ENCODE results near the gene MYCBP2. TPM values are rescaled to one million over a fixed set of nuclear protein-coding genes. Genes with fewer than 3 reads are reported as not detected.

Gene MYCBP2
- total RNA-seq, 1 experiment from 2014 or later, result 51.8 TPM

- Mint-ChIP-seq H3K4me1 (ENCODE audit: insufficient read depth, unreplicated experiment) (peaks cover 22% of the 10 kb centered on the region), H3K4me3 (ENCODE audit: unreplicated experiment) (peak overlapping the region; percentile 81), H3K9me3 (ENCODE audit: unreplicated experiment) (no peaks in the 10 kb centered on the region), H3K36me3 (ENCODE audit: insufficient read depth, unreplicated experiment) (peaks cover 7% of the 10 kb centered on the region), H3K27me3 (ENCODE audit: insufficient read depth, unreplicated experiment) (no peaks in the 10 kb centered on the region), H3K27ac (ENCODE audit: low read depth, unreplicated experiment) (peak overlapping the region; percentile 86)
- BruUV-seq (replicated peaks), result no TSS peak
- TF ChIP-seq CTCF (IDR thresholded peaks at IDR 0.05; ENCODE audit: unreplicated experiment), result no peak
- ChIA-PET CTCF (interaction anchor here (0.7 to 0.9 kb wide), 2 partner anchors 22 to 451 kb away, joined by 3 to 4 read pairs; no protein-coding TSS in a partner anchor), POLR2A (interaction anchor here (0.5 to 4.8 kb wide), 9 partner anchors 8 to 1631 kb away, joined by 3 to 56 read pairs (median 4); partner anchors contain the start of genes CLN5, MYCBP2 and OBI1)
- DNase-seq (ENCODE audit: unreplicated experiment), result no peak
- intact Hi-C loops (cut with micrococcal nuclease), result no loop called here
Observed at GRCh38 chr13:77028202-77028601, 298.7 kb downstream of the MYCBP2 start.

GRCh38 chr13:77026861-77027621 is 299.9 kb downstream of the MYCBP2 start, which contains the start of gene FBXL3:
Gene FBXL3 (minus strand): TSS chr13:77027159. CDS start chr13:77021860, 5,299 bp downstream.
- peak; percentile 87 for DNase-seq (ENCODE audit: unreplicated experiment)
- ChIA-PET CTCF (interaction anchor here (0.6 to 1.0 kb wide), 6 partner anchors 12 to 1884 kb away, joined by 3 to 4 read pairs (median 3); no protein-coding TSS in a partner anchor), POLR2A (interaction anchor here (0.7 to 4.8 kb wide), 32 partner anchors 8 to 1332 kb away, joined by 3 to 56 read pairs (median 3); partner anchors contain the start of genes CLN5 and MYCBP2)
- H3K27me3 Mint-ChIP-seq (ENCODE audit: insufficient read depth, unreplicated experiment), result no peaks in the 10 kb centered on the region
- BruUV-seq (replicated peaks), result no TSS peak
- peaks cover 33% of the 10 kb centered on the region for H3K4me1 Mint-ChIP-seq (ENCODE audit: insufficient read depth, unreplicated experiment)
- peak within 1 kb of the TSS; percentile 81 for H3K4me3 Mint-ChIP-seq (ENCODE audit: unreplicated experiment)
- intact Hi-C loops (cut with micrococcal nuclease), result loop anchor here (2.0 kb wide), 1 partner anchor 302 kb away; no protein-coding TSS in a partner anchor
- no peak for TF ChIP-seq CTCF (IDR thresholded peaks at IDR 0.05; ENCODE audit: unreplicated experiment)
- peaks cover 7% of the 10 kb centered on the region for H3K36me3 Mint-ChIP-seq (ENCODE audit: insufficient read depth, unreplicated experiment)
- H3K27ac Mint-ChIP-seq (ENCODE audit: low read depth, unreplicated experiment), result peak within 1 kb of the TSS; percentile 86
- no peaks in the 10 kb centered on the region for H3K9me3 Mint-ChIP-seq (ENCODE audit: unreplicated experiment)

GRCh38 chr13:77026255-77026860 is 300.5 kb downstream of the MYCBP2 start:
- Mint-ChIP-seq H3K4me1 (ENCODE audit: insufficient read depth, unreplicated experiment) (peaks cover 33% of the 10 kb centered on the region), H3K27ac (ENCODE audit: low read depth, unreplicated experiment) (peak overlapping the region; percentile 86), H3K9me3 (ENCODE audit: unreplicated experiment) (no peaks in the 10 kb centered on the region), H3K27me3 (ENCODE audit: insufficient read depth, unreplicated experiment) (no peaks in the 10 kb centered on the region), H3K36me3 (ENCODE audit: insufficient read depth, unreplicated experiment) (peaks cover 14% of the 10 kb centered on the region), H3K4me3 (ENCODE audit: unreplicated experiment) (peak overlapping the region; percentile 81)
- no TSS peak for BruUV-seq (replicated peaks)
- ChIA-PET CTCF (interaction anchor here (0.6 to 1.5 kb wide), 6 partner anchors 11 to 1883 kb away, joined by 3 to 5 read pairs (median 3); no protein-coding TSS in a partner anchor), POLR2A (interaction anchor here (0.7 to 4.8 kb wide), 26 partner anchors 9 to 1331 kb away, joined by 3 to 56 read pairs (median 3); partner anchors contain the start of genes CLN5 and MYCBP2)
- no peak for TF ChIP-seq CTCF (IDR thresholded peaks at IDR 0.05; ENCODE audit: unreplicated experiment)
- DNase-seq (ENCODE audit: unreplicated experiment), result peak; percentile 85
- intact Hi-C loops (cut with micrococcal nuclease), result loop anchor here (2.0 kb wide), 1 partner anchor 302 kb away; no protein-coding TSS in a partner anchor

- CTCF ChIA-PET, result interaction anchor here (1.0 kb wide), 1 partner anchor 33 kb away, joined by 4 read pairs; no protein-coding TSS in a partner anchor
- Mint-ChIP-seq H3K27me3 (ENCODE audit: insufficient read depth, unreplicated experiment) (no peaks in the 10 kb centered on the region), H3K27ac (ENCODE audit: low read depth, unreplicated experiment) (no peak overlapping the region), H3K4me3 (ENCODE audit: unreplicated experiment) (peak overlapping the region; percentile 16), H3K9me3 (ENCODE audit: unreplicated experiment) (no peaks in the 10 kb centered on the region), H3K4me1 (ENCODE audit: insufficient read depth, unreplicated experiment) (peaks cover 26% of the 10 kb centered on the region), H3K36me3 (ENCODE audit: insufficient read depth, unreplicated experiment) (peaks cover 24% of the 10 kb centered on the region)
- intact Hi-C loops (cut with micrococcal nuclease), result no loop called here
- POLR2A ChIA-PET, result interaction anchor here (1.0 kb wide), 1 partner anchor 30 kb away, joined by 3 read pairs; no protein-coding TSS in a partner anchor
- no TSS peak for BruUV-seq (replicated peaks)
- no peak for TF ChIP-seq CTCF (IDR thresholded peaks at IDR 0.05; ENCODE audit: unreplicated experiment)
- peak; percentile 13 for DNase-seq (ENCODE audit: unreplicated experiment)
Observed at GRCh38 chr13:77022341-77022740, 304.6 kb downstream of the MYCBP2 start.

Measured in MCF 10A (cell line).